ENCODE results near the gene KLC1.

The KLC1 gene

DNA sequence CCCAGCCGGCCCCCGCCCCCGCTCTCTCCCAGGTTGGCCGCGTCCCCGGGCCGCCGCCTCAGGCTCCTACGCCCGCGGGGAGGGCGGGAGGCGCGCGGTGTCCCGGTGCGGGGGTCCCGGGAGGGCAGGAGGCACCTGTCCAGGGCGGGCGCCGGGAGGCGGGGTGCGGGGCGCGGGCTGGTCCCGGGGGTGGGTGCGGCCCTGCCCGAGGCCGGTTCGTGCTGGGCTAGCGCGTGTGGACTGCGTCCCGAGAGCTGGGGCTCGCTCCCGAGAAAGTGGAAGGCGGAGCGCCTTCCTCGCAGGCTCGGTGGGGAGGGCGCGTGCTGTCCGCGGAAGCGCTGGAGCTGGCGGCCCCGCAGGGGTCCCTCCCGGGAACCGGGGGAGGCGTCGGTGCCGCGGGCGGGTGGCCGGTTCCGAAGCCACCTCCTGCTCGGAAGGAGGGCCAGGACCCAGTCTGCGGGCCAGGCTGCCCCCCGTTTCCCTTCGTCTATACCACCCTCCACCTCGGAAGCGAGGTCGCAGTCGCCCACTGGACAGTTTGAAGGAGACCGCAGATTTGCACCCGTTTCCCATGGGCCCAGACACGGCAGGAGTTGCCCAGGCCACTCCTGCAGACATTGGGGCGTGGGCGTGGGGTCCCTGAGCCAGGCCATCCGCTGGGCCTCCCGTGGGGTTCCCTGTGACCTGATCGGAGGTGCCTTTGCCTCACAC is 87.2 kb downstream of the KLC1 start:
- no peak for DNase-seq (ENCODE audit: low read depth in 2 of 3, low spot score in 1 of 3)

DNA sequence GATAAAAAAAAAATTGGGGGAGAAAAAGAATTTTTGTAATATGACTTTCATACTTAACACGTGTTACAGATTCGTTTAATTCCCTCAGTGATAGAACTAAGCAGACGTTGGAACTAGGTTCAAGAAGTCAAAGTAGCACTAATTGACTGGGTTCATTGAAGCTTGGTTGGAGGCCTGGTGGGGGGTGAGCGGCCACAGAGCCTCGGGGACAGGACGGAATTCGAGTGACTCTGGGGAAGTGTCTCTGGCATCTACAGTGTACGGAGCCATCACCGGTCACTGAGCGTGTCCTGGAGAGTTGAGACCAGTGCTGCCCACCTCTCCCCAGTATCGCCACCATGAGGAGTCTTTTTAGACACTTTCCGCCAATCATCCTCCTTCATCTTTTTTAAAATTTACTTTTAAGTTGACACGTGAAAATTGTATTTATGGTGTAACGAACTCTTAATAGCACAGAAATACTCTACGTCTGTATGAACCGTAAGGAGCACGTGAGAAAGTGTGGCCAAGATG is 87.9 kb downstream of the KLC1 start:
- DNase-seq (ENCODE audit: low read depth in 2 of 3, low spot score in 1 of 3), result no peak

GRCh38 chr14:103718572-103718971 is 89.6 kb downstream of the KLC1 start:
- no peak for DNase-seq (ENCODE audit: low read depth in 2 of 3, low spot score in 1 of 3)

GRCh38 chr14:103719751-103720150 is 90.7 kb downstream of the KLC1 start:
- DNase-seq (ENCODE audit: low read depth in 2 of 3, low spot score in 1 of 3), result no peak

DNA sequence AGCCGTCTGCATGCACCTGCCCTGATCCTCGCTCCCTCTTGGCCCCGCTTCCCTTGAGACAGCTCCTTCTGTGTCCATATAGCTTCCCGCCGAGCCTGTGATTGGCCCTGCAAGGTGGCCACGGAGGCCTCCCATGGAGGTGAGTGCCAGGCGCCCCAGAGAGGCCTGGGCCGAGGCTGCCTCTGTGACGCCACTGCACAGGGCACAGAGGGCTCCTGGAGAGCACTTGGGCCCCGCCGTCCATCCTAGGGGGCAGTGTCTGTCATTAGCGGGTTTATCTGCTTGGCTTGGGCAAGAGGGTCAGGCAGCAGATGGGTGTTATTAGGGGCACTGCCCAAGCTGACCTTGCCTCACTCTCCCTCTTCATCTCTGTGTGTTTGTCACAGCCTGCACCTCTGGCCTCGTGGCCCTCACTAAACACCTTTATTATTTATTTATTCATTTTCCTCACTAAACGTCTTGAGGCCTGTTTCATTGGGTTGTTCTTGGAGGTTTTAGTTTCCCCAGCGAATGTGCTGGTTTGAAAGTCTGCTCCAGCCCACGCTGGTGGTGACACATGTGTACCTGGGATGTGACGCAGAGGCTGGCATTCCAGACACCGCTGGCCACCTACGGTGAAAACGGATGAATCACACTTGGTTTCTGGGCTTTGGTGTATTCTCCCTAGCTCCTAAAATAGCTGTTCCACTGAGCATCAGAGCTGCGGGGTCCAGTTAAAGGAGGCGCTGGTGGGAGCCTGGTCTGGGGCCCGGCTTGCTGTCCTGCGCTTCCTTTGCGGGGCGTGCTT is 92.5 kb downstream of the KLC1 start:
- DNase-seq (ENCODE audit: low read depth in 2 of 3, low spot score in 1 of 3), result peak in 1 of 3 donors; percentile 42

GRCh38 chr14:103723748-103724081 is 94.7 kb downstream of the KLC1 start:
- DNase-seq (ENCODE audit: low read depth in 2 of 3, low spot score in 1 of 3), result no peak

- DNase-seq (ENCODE audit: low read depth in 2 of 3, low spot score in 1 of 3), result no peak
These were observed 95.1 kb downstream of the KLC1 start for GRCh38 chr14:103724116-103724515.

GRCh38 chr14:103725001-103725682 is 96.1 kb downstream of the KLC1 start:
- DNase-seq (ENCODE audit: low read depth in 2 of 3, low spot score in 1 of 3), result no peak

- DNase-seq (ENCODE audit: low read depth in 2 of 3, low spot score in 1 of 3), result no peak
These were observed 96.9 kb downstream of the KLC1 start for GRCh38 chr14:103725739-103726395.

DNA sequence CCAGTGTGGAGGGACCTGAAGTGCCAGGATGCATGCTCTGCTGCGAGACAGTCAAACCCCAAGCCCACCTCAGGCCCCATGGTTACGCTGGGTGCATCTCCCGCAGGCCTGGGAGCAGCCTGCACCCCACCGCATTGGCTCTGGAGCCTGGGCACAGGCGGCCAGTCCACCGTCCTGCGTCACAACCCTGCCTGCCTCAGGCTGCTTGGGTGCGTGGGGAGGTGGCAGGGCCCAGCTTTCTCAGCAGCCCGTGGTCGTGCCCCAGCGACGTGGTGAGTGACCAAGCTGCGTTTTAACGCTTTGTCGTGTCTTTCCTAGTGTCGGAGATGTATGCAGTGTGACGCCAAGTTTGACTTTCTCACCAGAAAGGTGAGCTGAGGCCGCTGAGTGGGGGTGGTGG is 97.5 kb downstream of the KLC1 start:
- DNase-seq (ENCODE audit: low read depth in 2 of 3, low spot score in 1 of 3), result no peak

DNA sequence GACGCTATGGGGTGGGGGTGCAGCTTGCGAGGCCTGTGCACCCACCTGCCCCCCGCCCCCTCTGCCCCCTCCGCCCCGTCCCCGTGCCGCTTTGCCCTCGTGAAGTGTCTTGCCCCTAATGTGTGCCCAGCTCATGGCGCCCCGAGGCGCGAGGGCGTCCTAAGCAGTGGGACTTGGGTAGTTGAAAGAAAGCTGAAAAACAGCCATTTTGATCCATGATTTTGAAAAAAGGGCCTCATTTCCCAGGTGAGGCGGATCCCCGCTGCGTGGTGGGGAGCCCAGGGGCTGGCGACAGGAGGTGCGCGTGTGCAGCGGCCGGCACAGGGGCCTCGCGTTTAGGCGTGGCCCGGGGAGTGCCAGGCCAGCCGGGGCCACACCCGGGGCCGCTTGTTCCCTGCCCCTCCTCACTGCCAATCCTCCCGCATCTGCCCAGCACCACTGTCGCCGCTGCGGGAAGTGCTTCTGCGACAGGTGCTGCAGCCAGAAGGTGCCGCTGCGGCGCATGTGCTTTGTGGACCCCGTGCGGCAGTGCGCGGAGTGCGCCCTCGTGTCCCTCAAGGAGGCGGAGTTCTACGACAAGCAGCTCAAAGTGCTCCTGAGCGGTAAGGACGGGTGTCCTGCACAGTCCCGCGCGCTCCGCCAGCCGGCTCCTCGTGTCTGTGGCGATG is 98.4 kb downstream of the KLC1 start:
- no peak for DNase-seq (ENCODE audit: low read depth in 2 of 3, low spot score in 1 of 3)

DNA sequence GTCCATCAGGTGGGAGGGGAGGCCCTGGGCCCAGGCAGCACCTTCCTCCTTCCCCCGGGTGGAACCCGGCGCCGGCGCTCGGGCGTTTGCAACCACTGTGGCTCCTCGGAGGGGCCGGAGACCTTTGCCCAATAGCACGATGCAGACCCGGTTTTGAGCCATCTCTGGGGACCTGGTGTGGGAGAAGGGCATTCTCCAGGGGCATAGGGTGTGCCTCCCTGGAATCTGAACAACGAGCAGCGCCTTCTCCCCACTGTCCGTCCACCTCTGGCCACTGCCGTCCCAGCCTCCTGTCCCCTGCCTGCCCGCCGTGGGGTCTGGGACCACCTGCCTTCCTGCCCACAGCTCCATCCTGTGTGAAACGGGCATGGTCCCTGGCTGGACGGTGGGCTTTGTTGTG is 99.1 kb downstream of the KLC1 start:
- DNase-seq (ENCODE audit: low read depth in 2 of 3, low spot score in 1 of 3), result no peak

DNA sequence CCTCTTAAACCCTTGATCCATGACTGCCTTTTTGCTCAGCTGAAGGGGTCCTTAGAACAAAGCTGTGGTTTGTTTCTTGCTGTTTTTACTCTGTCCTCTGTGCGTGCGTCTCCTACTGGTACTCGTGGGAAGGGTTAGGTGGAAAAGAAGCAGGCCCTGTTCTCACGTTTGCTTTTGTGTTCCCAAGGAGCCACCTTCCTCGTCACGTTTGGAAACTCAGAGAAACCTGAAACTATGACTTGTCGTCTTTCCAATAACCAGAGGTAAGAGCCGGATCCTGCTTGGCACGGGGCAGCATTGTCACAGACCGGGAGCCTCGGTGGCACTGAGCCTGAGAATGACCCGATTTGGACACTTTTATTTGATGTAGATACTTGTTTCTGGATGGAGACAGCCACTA is 99.7 kb downstream of the KLC1 start:
- no peak for DNase-seq (ENCODE audit: low read depth in 2 of 3, low spot score in 1 of 3)

DNA sequence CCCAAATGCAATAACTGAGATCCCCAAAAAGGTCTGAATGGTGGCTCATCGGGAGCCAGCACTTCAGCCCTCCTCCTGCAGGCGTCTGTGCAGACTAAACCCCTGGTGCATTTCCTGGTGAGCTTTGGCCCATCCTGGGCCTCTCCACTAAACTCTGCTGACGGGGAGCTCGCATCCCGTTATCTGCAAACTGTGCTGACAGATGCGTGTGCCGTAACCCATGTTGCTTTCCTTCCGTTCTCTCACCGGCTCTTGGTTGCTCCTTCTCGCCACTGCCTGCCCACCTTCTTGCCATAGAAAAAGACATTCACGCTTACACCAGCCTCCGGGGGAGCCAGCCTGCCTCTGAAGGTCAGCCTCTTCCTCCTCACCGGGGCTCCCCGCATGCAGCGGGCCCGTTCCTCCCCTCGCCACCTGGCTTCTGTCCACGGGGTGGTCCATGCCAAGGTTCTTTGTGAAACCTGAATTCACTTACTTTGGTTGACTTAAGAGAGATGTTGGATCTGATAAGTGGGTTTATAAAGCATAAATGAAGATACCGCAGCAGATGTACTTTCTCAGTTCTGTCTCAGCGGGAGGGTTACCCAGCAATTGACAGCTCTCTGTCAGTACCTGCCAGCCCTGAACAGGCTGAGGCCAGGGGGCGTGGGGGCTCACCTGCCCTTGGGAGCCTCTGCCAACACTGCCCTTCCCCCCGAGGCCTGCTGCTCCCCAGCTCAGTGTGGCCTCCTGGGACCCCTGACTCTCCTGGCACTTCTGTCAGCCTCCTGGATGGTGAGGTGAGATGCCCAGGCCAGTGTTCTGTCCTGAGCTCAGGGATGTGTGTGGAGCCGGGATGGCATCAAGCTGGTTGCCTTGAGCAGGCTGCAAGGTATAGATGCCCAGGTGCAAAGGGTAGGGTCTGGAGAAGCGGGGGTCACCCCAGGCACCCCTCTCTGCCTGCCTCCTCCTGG is 100.8 kb downstream of the KLC1 start:
- DNase-seq (ENCODE audit: low read depth in 2 of 3, low spot score in 1 of 3), result no peak

DNA sequence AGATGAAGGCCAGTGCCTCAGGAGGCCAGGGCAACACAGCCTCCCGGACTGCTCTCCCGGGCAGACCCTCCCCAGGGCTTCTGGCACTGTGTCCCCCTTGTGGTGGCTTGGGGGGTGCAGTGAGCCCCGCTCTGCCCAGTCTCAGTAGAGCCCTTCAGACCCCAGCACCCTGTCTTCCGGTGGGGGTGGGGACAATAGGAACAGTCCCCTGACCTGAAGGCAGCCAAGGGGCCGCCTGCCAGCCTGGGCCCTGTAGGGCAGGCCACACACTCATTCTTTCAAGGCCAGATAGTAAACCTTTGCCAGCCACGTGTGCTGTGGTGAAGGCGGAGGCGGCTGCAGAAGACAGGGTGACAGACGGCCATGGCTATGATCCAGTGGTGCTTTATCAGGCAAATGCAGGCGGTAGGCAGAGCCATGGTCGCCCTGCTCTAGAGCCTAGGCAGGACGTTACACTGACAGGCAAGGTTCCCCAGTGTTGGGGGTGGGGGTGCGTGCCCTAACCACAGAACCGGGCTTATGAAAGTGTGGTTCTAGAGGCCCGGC is 101.6 kb downstream of the KLC1 start:
- DNase-seq (ENCODE audit: low read depth in 2 of 3, low spot score in 1 of 3), result no peak

- DNase-seq (ENCODE audit: low read depth in 2 of 3, low spot score in 1 of 3), result no peak
These were observed 102.5 kb downstream of the KLC1 start for GRCh38 chr14:103731481-103731880.

DNA sequence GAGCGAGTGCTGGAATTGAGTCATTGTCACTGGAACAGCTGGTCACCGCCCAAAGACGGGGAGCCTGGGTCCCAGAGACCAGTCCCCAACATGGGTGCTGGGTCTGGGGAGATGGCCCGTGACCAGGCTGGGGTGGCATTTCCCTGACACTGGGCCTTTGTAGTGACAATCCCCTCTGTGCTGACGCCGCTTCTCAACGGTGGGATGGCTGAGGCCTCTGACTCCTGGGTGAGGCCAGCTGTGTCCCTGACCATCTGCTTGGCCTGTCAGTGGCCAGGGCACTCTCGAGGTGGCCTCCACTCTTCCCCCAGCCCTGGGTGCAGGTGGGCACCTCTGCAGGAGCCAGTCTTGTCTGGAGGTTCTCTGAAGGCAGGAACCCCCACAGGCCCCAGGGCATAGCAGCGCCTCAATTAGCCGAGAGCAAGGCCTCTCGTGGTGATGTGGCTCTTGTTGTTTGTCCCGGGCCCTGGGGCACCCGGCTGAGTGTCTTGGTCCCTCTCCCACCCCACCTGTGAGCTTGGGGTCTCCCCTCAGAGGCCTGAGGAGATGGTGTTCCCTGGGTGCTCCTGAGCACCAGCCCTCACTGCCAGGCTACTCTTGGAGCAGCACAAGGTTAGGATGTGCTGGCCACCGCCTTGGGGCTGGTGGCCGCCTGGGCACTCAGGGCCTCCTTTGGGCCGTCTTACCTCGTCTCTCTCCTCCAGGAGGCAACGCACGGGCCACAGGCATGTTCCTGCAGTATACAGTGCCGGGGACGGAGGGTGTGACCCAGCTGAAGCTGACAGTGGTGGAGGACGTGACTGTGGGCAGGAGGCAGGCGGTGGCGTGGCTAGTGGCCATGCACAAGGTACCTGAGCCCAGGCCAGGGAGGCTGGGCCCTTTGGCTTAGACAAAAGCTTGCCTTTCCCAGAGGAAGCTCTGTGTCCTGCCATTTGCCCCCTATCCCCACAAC is 103.2 kb downstream of the KLC1 start:
- DNase-seq (ENCODE audit: low read depth in 2 of 3, low spot score in 1 of 3), result no peak

DNA sequence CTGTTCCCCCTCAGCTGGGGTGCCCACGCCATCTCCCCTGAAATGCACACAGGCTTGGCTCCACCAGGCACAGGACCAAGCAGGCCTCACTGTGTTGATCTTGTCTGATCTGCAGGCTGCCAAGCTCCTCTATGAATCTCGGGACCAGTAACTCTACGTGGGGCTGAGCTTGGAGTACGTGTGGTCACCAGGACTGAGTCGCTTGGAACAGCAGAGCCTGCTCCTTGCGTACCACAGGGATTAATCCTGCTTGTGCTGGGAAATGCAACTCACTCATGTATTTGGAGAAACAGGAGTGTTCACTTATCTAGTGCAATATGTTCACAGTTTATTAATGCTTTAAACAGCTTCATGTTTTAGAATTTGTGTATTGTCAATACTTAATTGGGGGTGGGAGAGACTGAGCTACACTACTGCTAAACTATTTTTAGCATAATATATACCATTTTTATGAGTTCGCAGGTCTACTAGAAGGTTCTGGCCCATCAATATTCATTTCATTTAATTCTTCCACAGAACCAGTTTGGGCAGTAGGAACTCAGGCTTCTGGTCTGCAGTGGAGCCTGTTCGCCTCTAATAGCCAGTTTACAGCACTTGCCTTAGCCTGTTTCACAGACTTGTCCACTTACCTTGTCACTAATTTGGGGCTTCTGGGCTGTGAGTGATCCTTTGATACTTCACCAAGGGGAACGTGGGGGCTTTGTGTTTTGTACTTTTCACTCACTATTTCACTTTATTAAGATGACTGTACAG is 104.0 kb downstream of the KLC1 start:
- no peak for DNase-seq (ENCODE audit: low read depth in 2 of 3, low spot score in 1 of 3)
